Smooth muscle cell (in vitro differentiated cells): ENCODE data around the gene FRK. TPM values are rescaled to one million over a fixed set of nuclear protein-coding genes. Genes with fewer than 3 reads are reported as not detected.

ENCODE experiments used
- DNase-seq: peaks from one replicate; lab custom pipeline; 2025; ENCODE audit not compliant: unreplicated experiment; lab: John Stamatoyannopoulos, UW
- H2AFZ ChIP-seq: fragments of 200-600 bp; sonication (generic); 2 replicates; pipeline ENCODE4 v1.6.0; 2016; ENCODE audit warnings: antibody characterized with exemption, low read depth, mild to moderate bottlenecking
- H3F3A ChIP-seq: fragments of 200-600 bp; sonication (generic); 2 replicates; pipeline ENCODE4 v1.6.0; 2017; ENCODE audit warnings: antibody characterized with exemption, low read depth
- H3K27ac ChIP-seq: fragments of 200-600 bp; sonication (generic); 2 replicates; pipeline ENCODE4 v1.5.1; 2016; ENCODE audit warnings: low read depth, mild to moderate bottlenecking
- H3K27me3 ChIP-seq: fragments of 200-600 bp; sonication (generic); 2 replicates; pipeline ENCODE4 v1.6.1; 2016; ENCODE audit warnings: low read depth, mild to moderate bottlenecking
- H3K36me3 ChIP-seq: fragments of 200-600 bp; sonication (generic); 2 replicates; pipeline ENCODE4 v1.5.1; 2016; ENCODE audit warnings: low read depth
- H3K4me1 ChIP-seq: fragments of 200-600 bp; sonication (generic); 2 replicates; pipeline ENCODE4 v1.5.1; 2016; ENCODE audit warnings: low read depth
- H3K4me2 ChIP-seq: fragments of 200-600 bp; sonication (generic); 2 replicates; pipeline ENCODE4 v1.6.0; 2016; ENCODE audit warnings: mild to moderate bottlenecking
- H3K4me3 ChIP-seq: fragments of 200-600 bp; sonication (generic); 2 replicates; pipeline ENCODE4 v1.5.1; 2016; ENCODE audit warnings: mild to moderate bottlenecking
- H3K79me2 ChIP-seq: fragments of 200-600 bp; sonication (generic); 2 replicates; pipeline ENCODE4 v1.6.0; 2016; ENCODE audit warnings: low read depth, mild to moderate bottlenecking
- H3K9ac ChIP-seq: fragments of 200-600 bp; sonication (generic); 2 replicates; pipeline ENCODE4 v1.6.0; 2016; ENCODE audit warnings: low read depth
- H3K9me3 ChIP-seq: fragments of 200-600 bp; sonication (generic); replicated peaks from 2 replicates; pipeline ENCODE4 v1.5.1; 2016; ENCODE audit warnings: low read depth
- H4K20me1 ChIP-seq: fragments of 200-600 bp; sonication (generic); 2 replicates; pipeline ENCODE4 v1.6.0; 2016; ENCODE audit warnings: low read depth
- CTCF ChIP-seq: fragments of 200-600 bp; sonication (generic); IDR thresholded peaks from 2 replicates; pipeline ENCODE4 v1.5.1; 2017; ENCODE audit warnings: borderline replicate concordance, mild to moderate bottlenecking, antibody characterized with exemption; ENCODE audit not compliant: insufficient read depth, poor library complexity, severe bottlenecking
- WGBS: methylation state at CpG from one replicate; pipeline ENCODE4 v1.1.7; 2016; ENCODE audit warnings: low lambda C conversion rate; 5-methylcytosine and 5-hydroxymethylcytosine counted together
- polyA plus RNA-seq: library from polyadenylated mRNA; unstranded; fragments of >200 nt; fragmentation: Nextera tagmentation; extraction: Ambion mirVana; gene quantifications from 2 replicates; pipeline ENCODE4 v1.2.1, GENCODE V29; 2016
- total RNA-seq: library from RNA; depleted of rRNA; stranded (reverse); fragments of >200 nt; gene quantifications from 2 replicates; pipeline ENCODE4 v1.2.3, GENCODE V29; 2014

The FRK gene
- total and polyA plus RNA-seq, 2 experiments from 2014 or later = 0.11 to 1.4 TPM

DNA sequence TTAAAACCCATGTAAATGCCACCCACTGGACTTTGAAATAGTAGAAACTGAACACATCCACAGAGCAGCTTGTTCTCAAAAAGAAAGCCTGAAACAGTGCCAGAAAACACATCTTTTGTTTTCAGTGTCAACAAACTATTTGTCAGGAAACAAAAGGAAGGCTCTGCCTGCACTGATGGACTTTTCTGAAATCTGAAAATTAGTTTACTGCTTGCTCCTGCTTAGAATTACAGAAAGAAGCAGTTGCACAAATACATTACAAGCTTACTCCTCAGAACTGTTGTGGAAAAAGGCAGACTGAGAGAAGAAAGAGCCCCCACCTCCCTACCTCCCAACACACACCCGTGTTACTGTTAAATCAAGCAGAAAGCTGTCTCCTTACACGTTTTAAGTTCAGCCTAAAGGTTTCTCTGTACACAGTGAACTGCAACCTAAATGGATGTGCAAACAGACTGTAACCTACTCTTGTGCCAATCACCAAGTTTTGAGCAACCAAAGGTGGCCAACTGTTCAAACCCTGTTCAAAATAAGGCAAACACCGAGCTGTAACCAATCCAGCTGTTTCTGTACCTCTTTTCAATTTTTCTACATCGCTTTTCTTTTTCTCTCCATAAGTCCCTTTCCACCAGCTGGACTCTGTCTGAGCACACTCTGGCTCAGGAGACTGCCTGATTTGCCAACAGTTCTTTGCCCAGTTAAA is 43.7 kb downstream of the FRK start:
- no peak overlapping the region for H3K9ac ChIP-seq
- H3F3A ChIP-seq = peaks cover 3% of the 10 kb centered on the region
- H3K4me1 ChIP-seq = no peaks in the 10 kb centered on the region
- no peak overlapping the region for H3K4me2 ChIP-seq
- H3K4me3 ChIP-seq = peak overlapping the region; percentile 3
- no peaks in the 10 kb centered on the region for H3K27me3 ChIP-seq
- DNase-seq = no peak
- no peaks in the 10 kb centered on the region for H3K9me3 ChIP-seq
- no peaks in the 10 kb centered on the region for H3K36me3 ChIP-seq
- WGBS = 67% methylated on average over 4 of the region's 4 CpGs
- H2AFZ ChIP-seq = peak overlapping the region; percentile 61
- H3K27ac ChIP-seq = no peak overlapping the region
- H4K20me1 ChIP-seq = no peaks in the 10 kb centered on the region
- no peak for TF ChIP-seq CTCF
- H3K79me2 ChIP-seq = no peaks in the 10 kb centered on the region

GRCh38 chr6:116015983-116016382 is 44.7 kb downstream of the FRK start:
- Histone ChIP-seq H3K36me3 (no peaks in the 10 kb centered on the region), H3K9me3 (no peaks in the 10 kb centered on the region), H2AFZ (no peak overlapping the region), H3K79me2 (no peaks in the 10 kb centered on the region), H3F3A (peaks cover 11% of the 10 kb centered on the region), H3K4me3 (no peak overlapping the region), H3K27ac (no peak overlapping the region), H3K4me1 (no peaks in the 10 kb centered on the region), H3K9ac (no peak overlapping the region), H3K4me2 (no peak overlapping the region), H3K27me3 (no peaks in the 10 kb centered on the region), H4K20me1 (no peaks in the 10 kb centered on the region)
- no peak for DNase-seq
- no peak for TF ChIP-seq CTCF

GRCh38 chr6:116015561-116015960 is 45.1 kb downstream of the FRK start:
- DNase-seq = no peak
- Histone ChIP-seq H3K4me2 (no peak overlapping the region), H3K27ac (no peak overlapping the region), H3K9me3 (no peaks in the 10 kb centered on the region), H4K20me1 (no peaks in the 10 kb centered on the region), H3K4me3 (no peak overlapping the region), H3K27me3 (no peaks in the 10 kb centered on the region), H3K9ac (no peak overlapping the region), H3F3A (peaks cover 11% of the 10 kb centered on the region), H3K36me3 (no peaks in the 10 kb centered on the region), H3K4me1 (no peaks in the 10 kb centered on the region), H2AFZ (no peak overlapping the region), H3K79me2 (no peaks in the 10 kb centered on the region)
- TF ChIP-seq CTCF = no peak

DNA sequence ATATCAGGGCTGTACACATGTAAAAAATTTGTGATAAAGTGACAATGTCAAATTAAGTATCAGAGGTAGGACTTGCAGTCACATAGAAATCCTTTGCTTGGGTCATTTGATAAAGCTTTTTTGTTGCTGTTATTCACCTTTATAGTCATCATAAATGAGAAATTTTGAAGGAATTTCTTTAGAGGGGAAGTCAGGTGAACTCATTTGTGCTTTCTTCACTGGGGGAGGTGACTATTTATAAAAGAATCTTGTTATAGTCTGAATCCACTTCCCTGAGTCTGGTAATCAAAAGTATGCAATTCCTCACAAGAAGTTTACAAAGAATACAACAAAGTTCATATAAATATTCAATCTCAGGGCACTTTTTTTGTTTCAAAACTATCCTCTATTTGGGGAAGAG is 47.7 kb downstream of the FRK start:
- DNase-seq = no peak
- H3K4me2 ChIP-seq = peak overlapping the region; percentile 64

More for the DNA sequence above, 47.7 kb downstream of the FRK start:
- no peaks in the 10 kb centered on the region for H3K36me3 ChIP-seq
- H3F3A ChIP-seq = peaks cover 11% of the 10 kb centered on the region
- TF ChIP-seq CTCF = no peak
- H3K79me2 ChIP-seq = no peaks in the 10 kb centered on the region
- H3K27me3 ChIP-seq = no peaks in the 10 kb centered on the region
- no peak overlapping the region for H3K4me3 ChIP-seq
- H3K9me3 ChIP-seq = no peaks in the 10 kb centered on the region
- H2AFZ ChIP-seq = no peak overlapping the region
- no peak overlapping the region for H3K9ac ChIP-seq
- H3K27ac ChIP-seq = peak overlapping the region; percentile 8
- H4K20me1 ChIP-seq = no peaks in the 10 kb centered on the region
- H3K4me1 ChIP-seq = no peaks in the 10 kb centered on the region
